Prostate gland (tissue), 2 donors: Measurements from ENCODE around the gene CNTN6.

Source experiments
- CTCF ChIP-seq, 4 experiments: fragments of 200-600 bp in 2 of 4; fragments of 450-650 bp in 2 of 4; sonication (generic) in 2 of 4; IDR thresholded peaks; 1 replicate in 3 of 4; 2 replicates in 1 of 4; pipeline ENCODE4 v1.5.1; 2016 to 2019; ENCODE audit warnings: antibody characterized with exemption in 4 of 4, mild to moderate bottlenecking in 2 of 4, moderate library complexity in 2 of 4
- POLR2A ChIP-seq: fragments of 450-650 bp; IDR thresholded peaks from one replicate; pipeline ENCODE4 v1.6.1; 2016; ENCODE audit warnings: antibody characterized with exemption, mild to moderate bottlenecking
- POLR2AphosphoS5 ChIP-seq: sonication (generic); formaldehyde crosslinking; IDR thresholded peaks from one replicate; pipeline ENCODE4 v1.6.1; 2017; ENCODE audit warnings: antibody characterized with exemption

DNA sequence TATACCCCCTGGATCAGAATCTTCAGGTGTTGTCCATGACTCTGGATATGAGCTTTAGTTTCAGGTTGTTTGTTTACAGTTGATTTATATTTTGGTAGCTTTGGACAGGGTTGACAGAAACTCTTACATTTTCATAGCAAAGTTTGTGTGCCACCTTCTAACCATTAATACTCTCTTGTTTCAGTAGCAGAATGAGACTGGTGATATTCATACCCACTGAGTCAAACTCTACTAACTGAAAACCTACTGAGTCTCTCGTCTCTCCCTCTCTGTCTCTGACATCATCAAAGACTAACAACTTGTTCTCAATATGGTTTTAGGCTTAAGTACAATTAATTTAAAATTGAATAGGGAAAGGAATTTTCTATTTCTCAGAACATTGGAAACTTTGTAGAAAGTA is 282.3 kb downstream of the CNTN6 start:
- no peak for TF ChIP-seq CTCF (IDR thresholded peaks at IDR 0.05)
- TF ChIP-seq POLR2A, result no peak
- no peak for TF ChIP-seq POLR2AphosphoS5
